Measurements from ENCODE around the gene SERPINE3.

- TF ChIP-seq POLR2A (IDR thresholded peaks at IDR 0.05; ENCODE audit: low read depth, low read length) (no peak), POLR2AphosphoS5 (IDR thresholded peaks at IDR 0.05; ENCODE audit: low read depth, low read length) (no peak), TAF1 (IDR thresholded peaks at IDR 0.05; ENCODE audit: borderline replicate concordance, low read depth, low read length) (no peak)
Measured at GRCh38 chr13:51341232-51341631, 1.7 kb downstream of the SERPINE3 start.

Data from GM12892 (cell line).